Stimulated activated naive CD4-positive, alpha-beta T cell treated with Interleukin-2 at 50 U/mL for 16 hours (primary cell): ENCODE results near the gene MANBA.
"Not testable (repeated sequence)": the region's sequence is repeated elsewhere in the genome, so short reads cannot be mapped to it uniquely, and the experiment has no call there.

ENCODE experiments used
- DNase-seq: peaks from one replicate; lab custom pipeline; 2025; lab: John Stamatoyannopoulos, UW

The MANBA gene

GRCh38 chr4:102722740-102723139, 38.0 kb downstream of the MANBA start:
- DNase-seq = no peak

DNA sequence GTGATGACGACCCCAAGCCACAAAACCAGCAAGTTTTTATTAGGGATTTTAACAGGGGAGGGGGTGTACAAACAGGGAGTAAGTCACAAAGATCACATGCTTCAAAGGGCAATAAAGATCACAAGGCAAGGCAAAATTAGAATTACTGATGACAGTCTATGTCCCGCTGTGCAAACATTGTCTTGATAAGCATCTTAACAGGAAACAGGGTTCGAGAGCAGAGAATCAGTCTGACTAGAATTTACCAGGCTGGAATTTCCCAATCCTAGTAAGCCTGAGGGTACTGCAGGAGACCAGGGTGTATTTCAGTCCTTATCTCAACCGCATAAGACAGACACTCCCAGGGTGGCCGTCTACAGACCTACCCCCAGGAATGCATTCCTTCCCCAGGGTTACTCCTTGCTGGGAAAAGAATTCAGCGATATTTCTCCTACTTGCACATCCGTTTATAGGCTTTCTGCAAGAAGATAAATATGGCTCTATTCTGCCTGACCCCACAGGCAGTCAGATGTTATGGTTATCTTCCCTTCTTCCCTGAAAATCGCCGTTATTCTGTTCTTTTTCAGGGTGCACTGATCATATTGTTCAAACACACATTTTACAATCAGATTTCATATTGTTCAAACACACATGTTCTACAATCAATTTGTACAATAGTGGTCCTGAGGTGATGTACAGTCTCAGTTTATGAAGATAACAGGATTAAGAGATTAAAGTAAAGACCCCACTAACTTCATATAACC, 41.8 kb downstream of the MANBA start:
- DNase-seq = not testable (repeated sequence)

DNA sequence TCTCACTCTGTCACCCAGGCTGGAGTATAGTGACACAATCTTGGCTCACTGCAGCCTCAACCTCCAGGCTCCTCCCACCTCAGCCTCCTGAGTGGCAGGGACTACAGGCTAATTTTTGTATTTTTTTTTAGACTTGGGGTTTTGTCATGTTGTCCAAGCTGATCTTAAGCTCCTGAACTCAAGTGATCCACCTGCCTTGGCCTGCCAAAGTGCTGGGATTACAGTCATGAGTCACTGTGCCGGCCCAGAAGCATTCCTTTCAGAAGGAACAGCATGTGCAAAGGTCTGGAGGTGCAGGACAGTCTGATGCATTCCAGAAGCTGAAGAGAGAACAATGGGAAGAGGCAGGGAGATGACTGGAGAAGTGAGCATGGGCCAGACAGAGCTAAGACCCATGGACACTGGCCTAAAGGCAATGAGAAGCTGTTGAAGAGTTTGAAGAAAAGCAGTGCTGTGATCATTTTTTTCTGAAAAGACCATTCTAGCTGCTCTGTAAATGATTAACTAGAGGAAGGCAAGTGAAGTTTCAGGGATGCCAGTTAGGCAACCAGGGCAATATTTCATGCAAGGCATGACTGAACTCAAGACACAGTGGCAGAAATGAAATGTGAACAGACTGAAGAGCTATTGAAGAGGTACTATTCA, 43.2 kb downstream of the MANBA start:
- no peak for DNase-seq

- no peak for DNase-seq
Measured at GRCh38 chr4:102715057-102715456, 45.7 kb downstream of the MANBA start.

DNA sequence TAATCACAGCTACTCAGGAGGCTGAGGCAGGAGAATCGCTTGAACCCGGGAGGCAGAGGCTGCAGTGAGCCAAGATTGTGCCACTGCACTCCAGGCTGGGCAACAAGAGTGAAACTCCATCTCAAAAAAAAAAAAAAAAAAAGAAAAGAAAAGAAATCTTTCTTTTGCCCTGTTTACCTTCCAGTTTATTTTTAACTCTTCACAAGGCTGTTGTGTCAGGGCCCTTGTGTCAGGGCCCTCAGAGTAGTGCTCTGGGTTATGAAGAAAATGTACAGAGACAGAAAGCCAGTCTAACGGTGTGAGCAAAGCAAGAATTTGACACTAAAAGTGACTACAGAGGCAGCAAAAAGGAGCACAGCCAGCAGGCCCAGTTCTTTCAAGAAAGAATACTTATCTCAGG, 47.0 kb downstream of the MANBA start:
- not testable (repeated sequence) for DNase-seq

DNA sequence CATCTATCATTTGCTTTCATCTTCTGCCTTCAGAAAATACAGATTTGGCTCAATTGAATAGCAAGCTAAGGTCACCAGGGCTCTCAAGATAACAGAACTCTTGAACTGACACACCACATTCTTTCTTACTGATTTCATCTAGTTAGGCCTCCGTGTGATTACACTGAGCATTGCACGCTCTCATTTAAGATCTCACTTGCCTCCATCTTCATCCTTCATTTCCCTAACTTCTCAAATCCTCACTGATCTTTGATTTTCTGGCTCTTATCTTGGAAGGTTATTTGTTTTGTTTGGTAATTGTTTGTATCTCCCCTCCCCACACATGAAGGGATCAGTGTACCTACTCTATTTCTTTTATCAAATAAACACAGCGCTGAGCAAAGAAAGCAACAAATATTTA, 47.7 kb downstream of the MANBA start:
- no peak for DNase-seq

- no peak for DNase-seq
Measured at GRCh38 chr4:102710986-102711385, 49.8 kb downstream of the MANBA start.

DNA sequence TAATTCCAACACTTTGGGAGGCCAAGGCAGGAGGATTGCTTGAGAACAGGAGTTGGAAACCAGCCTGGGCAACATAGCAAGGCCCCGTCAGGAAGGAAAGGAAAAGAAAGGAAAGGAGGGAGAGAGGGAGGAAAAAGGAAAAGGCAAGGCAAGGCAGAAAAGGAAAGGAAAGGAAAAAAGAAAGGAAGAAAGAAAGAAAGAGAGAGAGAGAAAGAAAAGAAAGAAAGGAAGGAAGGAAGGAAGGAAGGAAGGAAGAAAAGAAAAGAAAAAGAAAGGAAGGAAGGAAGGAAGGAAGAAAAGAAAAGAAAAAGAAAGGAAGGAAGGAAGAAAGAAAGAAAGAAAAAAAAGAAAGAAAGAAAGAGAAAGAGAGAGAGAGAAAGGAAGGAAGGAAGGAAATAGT, 51.7 kb downstream of the MANBA start:
- DNase-seq = not testable (repeated sequence)

- DNase-seq = no peak
Measured at GRCh38 chr4:102707150-102707549, 53.6 kb downstream of the MANBA start.

- no peak for DNase-seq
Measured at GRCh38 chr4:102705391-102705935, 55.3 kb downstream of the MANBA start.

GRCh38 chr4:102696758-102697157, 64.0 kb downstream of the MANBA start:
- no peak for DNase-seq

GRCh38 chr4:102694791-102695190, 66.0 kb downstream of the MANBA start:
- no peak for DNase-seq

DNA sequence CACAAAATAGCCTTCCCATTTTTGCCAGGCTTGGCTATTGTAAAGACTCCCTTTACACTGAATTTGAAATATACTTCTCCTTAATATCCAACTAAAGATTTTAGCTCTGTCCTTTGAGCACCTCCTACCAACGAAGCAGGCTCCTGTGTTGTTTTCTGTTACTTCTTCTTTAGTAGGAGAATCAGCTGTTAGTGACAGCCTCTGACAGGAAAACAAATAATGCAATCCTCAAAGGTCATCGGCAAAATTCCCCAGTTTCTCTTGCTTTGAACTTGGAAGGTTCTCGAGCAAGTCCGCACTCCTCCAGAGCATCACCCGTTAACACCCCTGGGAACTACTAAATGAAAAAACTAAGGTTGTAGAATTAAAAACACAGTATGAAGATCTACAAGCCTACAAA, 66.9 kb downstream of the MANBA start:
- DNase-seq = no peak

DNA sequence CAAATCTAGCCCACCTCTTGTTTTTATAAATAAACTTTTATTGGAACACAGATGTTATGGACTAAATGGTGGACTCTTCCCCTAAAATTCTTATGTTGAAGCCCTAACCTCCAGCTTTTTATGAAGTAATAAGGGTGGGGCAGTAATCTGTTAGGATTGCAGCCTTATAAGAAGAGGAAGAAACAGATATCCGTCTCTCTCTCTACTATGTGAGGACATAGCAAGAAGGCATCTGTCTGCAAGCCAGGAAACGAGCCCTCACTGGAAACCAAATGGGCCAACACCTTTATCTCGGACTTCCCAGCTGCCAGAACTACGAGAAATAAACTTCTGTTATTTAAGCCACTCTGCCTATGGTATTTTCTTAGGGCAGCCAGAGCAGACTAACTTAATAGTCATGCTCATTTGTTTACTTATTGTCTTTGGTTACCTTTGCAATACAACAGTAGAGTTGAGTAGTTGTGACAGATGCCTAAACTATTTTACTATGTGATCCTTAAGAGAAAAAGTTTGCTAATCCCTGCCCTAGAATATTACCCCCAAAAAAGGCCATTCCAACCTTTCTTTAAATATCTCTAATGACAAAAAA, 67.4 kb downstream of the MANBA start:
- DNase-seq = no peak

- no peak for DNase-seq
Measured at GRCh38 chr4:102692474-102692873, 68.3 kb downstream of the MANBA start.

GRCh38 chr4:102687982-102688433, 72.8 kb downstream of the MANBA start:
- DNase-seq = no peak

DNA sequence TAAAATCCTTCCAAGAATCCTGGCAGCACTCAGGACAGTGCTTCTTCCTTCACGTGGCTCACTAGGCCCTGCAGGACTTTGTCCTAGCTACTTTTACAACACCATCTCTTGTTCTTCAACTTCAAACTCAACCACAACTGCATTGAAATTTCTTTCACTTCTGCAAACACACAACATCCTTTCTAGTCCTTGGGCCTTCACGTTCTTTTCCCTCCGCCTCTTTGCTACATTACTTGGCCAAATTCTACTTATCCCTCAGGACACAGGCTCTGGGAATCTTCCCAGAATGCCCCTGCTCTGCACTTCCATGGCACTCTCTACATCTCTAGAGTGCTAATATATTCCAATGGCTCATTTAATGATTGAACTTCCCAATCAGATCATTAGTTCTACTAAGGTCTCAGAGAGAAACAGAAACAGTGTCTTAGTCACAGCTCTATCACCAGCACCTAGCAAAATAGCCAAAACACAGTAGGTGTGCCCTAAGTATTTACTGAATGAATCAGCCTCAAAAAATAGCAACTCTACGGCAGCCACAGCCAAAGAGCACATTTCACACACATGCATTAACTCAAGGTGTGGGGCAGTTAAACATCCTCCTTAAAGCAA, 73.3 kb downstream of the MANBA start:
- no peak for DNase-seq

DNA sequence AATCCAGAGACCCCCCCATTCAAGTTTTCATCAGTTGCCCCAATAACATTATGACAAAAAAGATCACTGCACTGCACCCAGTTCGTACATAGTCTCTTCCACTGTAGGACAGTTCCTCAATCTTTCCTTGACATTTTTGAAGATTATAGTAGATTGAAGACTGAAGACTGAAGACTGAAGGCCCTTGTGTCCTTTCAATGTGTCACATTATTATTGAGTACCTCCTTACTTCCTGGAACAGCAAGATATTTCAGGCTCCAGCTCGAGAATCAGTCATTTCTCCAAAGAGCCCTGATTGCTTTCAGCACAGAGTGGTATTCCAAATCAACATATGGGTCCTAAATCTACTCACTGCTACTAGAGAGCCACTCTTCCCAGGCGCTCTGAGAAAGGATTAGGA, 75.0 kb downstream of the MANBA start:
- no peak for DNase-seq

- no peak for DNase-seq
Measured at GRCh38 chr4:102684610-102685052, 76.1 kb downstream of the MANBA start.

DNA sequence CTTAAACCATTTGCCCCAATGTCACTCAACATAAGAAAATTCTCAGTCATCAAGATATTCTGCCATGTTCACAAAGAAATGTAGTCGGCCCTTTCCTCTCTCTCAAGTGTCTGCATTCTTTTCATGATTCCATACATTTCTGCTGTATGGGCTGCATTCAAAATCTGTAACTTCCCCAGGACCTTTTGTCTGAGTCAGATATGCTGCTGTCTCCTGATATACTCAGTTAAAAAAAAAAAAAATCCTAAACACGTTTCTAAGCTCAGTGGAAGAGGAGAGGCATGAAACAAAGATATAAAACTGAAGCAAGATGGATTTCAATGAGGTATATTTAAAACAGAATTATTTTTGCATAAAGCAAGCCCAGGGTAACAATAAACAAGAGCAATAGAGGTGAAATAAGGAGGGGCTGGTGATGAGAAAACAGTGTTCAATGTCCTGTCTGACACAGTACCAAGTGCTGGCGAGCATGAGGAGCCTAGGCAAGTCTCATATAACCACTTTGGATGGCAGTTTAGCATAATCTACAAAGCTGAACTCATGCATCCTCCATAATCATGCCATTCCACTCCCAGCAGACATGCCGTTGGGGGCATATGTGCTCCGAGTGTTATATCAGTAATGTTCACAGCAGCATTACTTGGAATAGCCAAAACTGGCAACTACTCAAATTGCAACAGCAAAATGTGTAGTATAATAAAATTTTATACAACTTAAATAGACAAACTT, 76.7 kb downstream of the MANBA start:
- no peak for DNase-seq

DNA sequence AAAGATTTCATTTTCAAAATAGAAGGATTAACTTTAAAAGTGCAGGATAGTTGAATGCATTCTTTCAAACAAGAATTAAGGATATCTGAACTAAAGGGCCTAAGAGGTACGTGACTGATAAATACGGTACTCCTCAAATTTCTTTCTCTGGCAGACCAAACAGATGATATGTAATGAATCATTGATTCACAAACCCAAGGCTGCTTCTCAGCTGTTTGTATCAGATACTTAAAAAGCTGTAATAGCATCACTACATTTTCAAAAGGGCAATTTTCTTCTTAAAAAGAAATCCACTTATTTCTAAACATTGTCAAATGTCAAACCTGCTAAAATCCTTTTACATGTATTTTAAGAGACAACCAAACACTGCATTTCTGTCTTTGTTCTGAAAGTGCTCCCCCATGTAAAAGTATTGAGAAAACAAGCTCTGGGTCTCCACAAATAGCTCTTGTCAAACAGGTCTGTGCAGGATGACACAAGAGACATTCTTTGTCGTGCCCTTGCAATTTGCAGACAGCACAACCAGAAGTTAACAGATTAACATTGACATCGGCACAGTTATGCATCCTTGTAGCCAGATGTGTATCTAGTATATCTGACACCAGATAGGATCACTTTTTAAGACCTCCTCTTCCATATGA, 82.0 kb downstream of the MANBA start:
- no peak for DNase-seq
